Measurements from ENCODE around the gene TYR.

- no peak for TF ChIP-seq POLR2A (IDR thresholded peaks at IDR 0.05; ENCODE audit: low read depth, low read length)
- TF ChIP-seq POLR2AphosphoS5 (IDR thresholded peaks at IDR 0.05; ENCODE audit: low read depth, low read length): no peak
- no peak for TF ChIP-seq TAF1 (IDR thresholded peaks at IDR 0.05; ENCODE audit: borderline replicate concordance, low read depth, low read length)
Observed at GRCh38 chr11:89182773-89183518, 5.3 kb downstream of the TYR start.
